Daoy (cell line): Measurements from ENCODE around the gene LIFR. TPM values are rescaled to one million over a fixed set of nuclear protein-coding genes. Genes with fewer than 3 reads are reported as not detected.
"Not testable (repeated sequence)": the region's sequence is repeated elsewhere in the genome, so short reads cannot be mapped to it uniquely, and the experiment has no call there.

Source experiments
- DNase-seq: peaks from one replicate; pipeline ENCODE4 v3.0.0-alpha.2; 2015; ENCODE audit warnings: low read depth
- total RNA-seq: library from RNA; depleted of rRNA; stranded (reverse); fragments of >200 nt; shearing (Covaris generic); gene quantifications from 2 replicates; pipeline ENCODE4 v1.2.3, GENCODE V29; 2014

LIFR gene
- total RNA-seq, 1 experiment from 2014 or later = 10.1 TPM

DNA sequence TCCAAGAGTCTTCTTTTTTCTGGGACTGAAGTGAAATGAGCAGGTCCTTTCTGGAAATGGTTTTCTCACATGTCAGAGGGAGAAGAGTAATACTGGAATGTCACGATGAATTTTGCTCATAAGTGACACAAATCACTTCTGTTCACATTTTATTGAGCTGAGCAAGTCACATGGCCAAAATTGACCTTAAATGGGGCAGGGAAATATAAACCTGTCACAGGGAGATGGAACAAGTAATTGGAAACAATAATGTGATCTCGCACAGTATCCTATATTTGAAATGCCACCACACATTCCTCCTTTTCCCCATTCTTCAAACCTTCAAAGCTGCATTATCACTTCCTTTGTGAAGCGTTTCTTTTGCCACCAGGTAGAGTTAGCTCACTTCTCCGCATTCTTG lies 25.2 kb upstream of the LIFR start:
- no peak for DNase-seq

DNA sequence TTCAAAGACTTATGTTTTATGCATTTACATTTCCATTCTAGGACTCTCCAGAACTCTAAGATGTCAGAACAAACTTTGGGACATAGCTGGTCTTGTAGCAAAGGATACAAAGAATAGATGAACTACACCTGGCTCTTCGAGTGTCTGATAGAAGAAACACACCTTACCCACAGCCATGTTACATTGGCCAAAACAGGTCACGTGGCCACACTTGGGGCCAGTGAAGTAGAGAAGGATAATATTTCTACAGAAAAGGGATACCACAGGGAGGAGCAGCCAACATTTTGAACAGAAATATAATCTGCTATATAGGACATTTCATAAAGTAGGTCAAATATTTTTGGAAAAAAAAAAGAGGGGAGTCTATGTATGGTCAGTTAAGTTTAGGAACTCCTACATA lies 22.7 kb upstream of the LIFR start:
- no peak for DNase-seq

DNA sequence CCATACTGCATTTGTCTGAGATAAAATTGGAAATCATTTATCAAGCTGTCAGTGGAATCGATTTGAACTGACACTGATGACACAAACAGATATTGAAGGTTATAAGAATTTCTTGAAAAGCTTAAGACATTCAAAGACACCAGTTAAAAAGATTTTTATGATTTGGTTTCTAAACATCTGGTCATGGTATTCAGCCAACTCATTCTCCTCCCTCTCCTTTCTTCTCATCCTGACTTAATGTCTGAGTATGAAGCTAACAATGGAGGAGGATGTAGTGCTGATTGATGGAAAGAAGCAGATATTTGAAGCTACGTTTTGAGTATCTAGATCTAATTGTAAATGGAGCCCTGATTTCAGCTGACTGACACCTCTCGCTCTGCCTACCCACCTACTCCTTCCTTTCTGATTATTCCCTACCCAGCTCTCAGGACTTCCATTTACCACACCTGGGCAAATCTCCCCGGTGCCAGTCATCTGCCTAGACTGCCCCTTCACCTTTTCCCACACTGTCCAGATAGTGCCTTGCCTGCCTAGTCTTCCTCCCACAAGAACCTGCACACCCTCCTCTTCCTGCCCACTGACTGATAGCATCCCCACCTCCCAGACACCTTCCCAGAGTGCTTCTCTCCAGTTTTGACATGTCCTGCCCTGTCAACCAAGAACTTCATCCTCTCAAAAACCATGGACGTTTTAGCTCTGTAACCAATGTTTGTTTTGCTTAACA lies 20.7 kb upstream of the LIFR start:
- no peak for DNase-seq

DNA sequence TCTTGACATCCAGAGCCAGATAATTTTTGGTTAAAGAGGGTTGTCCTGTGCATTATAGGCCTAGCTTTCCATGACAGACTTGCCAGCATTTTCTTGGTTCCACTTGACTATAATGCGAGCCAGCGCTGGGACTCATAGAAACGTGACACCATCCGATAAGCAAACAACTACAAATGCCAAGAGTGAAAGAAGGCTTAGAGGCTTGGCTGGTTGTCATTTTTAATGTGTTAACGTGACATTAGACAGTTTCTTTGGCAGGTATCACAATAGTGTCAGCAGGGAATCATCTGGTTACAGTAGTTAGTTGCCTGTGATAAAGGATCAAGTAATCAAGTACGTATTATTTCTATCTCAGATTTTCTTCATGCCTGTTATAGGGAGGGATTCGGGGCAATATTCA lies 20.0 kb upstream of the LIFR start:
- DNase-seq = no peak

DNA sequence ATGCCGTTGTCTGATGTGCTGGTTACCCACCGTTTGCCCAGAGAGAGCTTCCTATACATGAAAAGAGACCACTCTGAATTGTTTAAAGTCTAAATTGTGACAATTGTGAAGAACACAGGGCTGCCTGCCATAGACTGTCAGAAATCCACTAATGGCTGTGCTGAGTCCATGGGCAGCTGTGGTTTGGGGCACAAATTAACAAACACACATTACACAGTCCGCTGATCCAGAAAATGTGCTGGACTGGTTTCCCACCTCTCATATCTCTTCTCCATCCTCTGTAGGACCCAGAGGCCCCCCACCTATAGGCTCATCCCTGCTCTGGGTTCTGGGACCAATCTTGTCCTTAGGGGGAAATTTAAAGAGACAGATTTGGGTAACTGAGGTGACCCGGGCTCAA lies 19.0 kb upstream of the LIFR start:
- no peak for DNase-seq

DNA sequence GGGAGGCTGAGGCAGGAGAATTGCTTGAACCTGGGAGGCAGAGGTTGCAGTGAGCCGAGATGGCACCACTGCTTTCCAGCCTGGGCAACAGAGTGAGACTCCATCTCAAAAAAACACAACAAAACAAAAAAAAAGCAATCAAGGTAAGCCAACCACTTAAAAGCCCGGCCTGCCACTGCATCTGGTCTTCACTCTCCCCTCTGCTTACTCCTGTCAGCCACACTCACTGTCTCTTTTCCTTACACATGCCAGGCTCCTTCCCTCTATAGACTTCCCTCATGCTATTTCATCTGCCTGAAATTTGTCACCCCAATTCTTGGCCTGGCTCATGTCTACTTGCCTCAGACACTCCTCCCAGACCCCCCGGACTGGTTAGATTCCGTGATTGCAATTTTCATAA lies 17.6 kb upstream of the LIFR start:
- no peak for DNase-seq

DNA sequence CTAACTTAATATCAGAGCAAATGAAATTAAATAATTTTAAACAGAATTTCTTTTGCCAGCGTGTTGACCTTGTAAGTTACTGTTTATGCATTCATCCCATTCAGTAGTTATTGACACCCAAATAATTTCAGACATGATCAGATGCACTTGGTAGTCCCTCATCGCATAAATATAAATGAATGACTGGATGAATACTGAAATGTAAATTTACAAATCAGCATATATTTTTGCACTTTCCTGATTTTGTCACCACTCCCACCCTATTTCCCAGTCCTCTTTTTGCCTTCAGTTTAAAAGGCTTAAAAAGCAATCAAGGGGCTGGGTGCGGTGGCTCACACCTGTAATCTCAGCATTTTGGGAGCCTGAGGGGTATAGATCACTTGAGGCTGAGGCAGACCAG lies 17.1 kb upstream of the LIFR start:
- DNase-seq = no peak

GRCh38 chr5:38569180-38569579 lies 12.7 kb upstream of the LIFR start:
- DNase-seq = no peak

GRCh38 chr5:38567306-38567705 lies 10.9 kb upstream of the LIFR start:
- not testable (repeated sequence) for DNase-seq

DNA sequence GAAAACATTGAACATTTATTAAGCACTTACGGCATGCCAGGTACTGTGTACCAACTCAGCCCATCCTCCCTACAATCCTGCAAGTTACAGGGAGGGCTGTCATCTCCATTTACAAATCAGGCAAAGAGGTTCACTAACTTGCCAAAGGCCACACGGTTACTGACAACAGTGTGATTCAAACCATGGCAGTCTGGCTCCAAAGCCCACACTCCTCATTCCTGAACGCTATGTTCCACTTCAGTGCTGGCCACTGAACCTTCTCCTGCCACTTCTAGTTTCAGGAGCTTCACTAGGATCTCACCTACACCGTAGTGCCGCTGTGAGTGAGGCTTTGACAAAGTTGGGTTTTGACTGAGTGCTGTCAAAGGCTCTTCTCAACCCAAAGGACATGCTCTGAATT lies 7.2 kb upstream of the LIFR start:
- no peak for DNase-seq

DNA sequence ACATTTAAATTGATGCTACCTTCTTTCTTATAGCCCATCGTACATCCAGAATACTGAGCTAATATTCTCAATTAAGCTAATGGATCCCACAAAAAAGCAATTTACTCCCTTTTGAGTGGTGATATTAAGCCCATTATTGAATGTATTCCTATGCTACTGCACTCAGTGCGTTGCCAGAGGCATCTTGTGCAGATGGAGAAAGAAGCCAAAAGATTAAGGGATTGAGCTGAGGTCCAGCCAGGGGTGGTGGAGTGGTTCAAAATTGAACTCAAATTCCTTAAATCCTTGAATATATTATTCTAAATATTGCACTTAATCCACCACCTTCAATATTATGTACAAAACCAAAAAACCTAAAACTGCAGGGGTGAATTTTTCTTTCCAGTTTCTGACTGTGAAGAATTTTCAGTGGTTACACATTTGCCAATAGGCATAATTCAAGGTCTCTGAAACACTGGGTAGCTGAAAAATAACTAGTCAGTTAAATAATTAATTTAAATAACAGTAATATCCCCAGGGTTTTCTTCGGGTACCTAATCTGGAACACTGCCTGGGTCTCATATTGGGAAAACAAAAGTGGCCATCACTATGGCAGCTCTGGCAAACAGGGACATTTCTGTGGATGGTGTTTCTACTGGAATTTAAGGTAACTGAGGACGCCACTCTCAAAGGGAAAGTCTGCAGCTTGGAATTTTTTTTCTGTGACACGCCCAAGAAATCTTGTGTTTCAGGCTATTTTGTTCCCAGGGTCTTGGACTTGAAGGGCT lies 6.2 kb upstream of the LIFR start:
- DNase-seq = no peak

DNA sequence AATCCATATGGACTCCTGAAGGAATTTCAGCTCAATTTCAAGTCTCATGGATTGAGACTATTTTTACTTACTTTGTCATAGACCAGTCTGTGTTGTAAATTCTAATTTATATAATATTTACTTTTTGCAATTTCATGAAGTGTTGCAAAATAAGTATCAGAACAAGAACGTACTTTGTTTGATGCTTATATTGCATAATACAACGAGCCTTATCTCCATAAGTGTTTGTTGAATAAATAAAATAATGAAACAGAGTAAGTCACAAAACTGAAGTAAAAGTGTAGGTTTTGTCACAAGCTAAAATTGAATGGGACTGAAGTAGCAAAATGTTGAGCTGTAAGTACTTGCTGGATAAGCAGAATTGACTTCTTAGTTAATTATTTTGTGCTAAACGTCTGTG lies 3.0 kb upstream of the LIFR start:
- DNase-seq = no peak

DNA sequence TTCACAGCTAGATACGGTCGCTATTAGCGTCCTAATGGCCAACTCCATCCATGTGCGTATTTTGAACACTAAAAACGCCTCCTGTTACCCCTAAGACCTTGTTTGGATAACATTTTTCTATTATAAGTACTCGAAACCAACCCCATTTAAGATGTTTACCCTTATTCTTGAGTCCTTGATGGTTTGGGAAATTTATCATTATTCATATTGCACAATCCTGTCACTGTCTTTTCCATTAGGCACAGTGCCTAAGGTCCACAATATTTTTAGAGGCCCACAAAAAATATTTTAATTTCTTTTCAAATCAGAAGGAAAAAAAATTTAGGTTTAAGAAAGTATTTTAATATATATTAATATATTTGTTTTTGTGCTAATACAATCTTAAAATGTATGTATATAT lies 1.3 kb upstream of the LIFR start:
- DNase-seq = no peak

- DNase-seq = no peak
These were observed 863 bp upstream of the LIFR start for GRCh38 chr5:38557308-38557710.

- no peak for DNase-seq
These were observed 303 bp downstream of the LIFR start for GRCh38 chr5:38556088-38556598.

- DNase-seq = no peak
These were observed 925 bp downstream of the LIFR start for GRCh38 chr5:38555354-38556087.

DNA sequence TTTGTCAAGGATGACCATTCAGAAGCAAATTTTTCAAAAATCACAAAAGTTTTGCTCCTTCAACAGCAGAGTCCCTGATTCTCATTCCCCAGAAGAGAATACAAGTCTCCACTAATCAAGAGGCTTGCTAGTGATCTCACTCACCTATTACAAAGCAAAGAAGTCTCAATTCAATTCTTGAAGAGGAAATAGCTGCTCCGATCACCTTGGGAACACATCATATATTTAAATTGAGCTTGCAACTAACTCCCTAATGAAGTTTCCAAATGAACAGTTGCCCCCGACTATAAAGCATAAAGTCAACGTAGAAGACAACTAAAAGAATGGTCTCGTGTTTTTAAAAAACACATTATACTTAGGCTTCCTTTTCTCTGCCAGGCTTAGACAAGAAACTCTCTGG lies 1.6 kb downstream of the LIFR start:
- DNase-seq = no peak

DNA sequence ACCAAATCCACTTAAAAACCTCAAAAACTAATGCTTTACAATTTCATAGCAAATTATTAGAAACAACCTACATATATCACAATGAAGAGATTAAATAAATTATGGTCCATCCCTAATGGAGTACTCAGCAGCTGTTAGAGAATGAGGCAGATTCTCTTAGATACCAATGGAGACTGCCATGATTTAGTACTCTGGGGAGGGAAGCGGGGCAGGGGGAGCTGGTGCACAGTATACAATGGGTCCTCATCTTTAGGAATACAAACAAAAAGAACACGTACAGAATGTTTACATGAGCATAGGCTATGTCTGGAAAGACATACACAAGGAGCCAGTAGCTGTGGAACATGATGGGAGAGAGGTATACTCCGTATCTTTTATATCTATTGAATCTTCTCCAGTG lies 2.0 kb downstream of the LIFR start:
- no peak for DNase-seq

GRCh38 chr5:38553001-38553521 lies 3.4 kb downstream of the LIFR start:
- DNase-seq = peak; percentile 13

DNA sequence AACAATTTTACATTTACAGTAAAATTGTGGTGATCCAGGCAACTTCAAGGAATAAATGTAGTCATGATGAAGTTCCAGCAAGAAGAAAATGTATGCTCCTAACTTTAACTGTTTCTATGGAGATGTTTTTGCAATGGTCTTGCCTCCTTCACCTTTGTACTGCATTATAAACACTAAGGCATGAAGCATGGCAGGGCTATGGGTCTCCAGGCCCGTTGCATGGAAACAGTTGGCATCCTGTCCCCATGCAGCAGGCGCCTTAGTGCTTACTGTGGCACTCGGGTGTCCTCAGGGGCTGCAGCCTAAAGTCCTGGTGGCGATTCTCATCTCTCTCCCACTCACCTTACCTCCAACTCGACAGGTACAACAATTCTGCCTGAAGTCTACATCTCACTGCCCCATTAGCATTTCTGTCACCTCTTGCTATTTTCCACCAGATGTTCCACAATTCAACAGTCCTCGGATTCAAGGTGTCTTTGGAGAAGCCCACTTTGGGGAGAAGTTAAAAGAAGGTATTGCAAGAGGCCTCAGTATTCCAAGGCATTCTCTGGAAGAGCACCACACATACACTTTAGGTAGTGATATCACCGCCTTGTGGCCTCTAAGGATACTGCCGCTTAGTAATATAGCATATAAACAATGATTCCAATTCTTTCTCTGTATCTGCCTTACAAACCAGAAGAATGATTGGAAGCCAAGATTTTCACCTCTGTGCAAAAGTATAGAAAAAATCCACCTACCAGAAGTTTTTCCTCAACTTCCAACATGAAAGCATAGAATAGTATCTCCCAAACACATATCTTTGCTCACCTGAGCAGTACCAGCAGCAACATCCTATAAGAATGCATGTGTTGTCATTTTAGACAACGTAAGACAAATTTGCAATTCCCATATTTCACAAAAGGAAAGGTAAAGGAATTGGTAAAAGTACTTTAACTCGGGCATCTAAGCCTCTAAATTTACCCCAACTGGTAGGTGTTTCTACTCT lies 5.1 kb downstream of the LIFR start:
- DNase-seq = peak; percentile 56
